Measurements from ENCODE around the gene TLL2.

DNA sequence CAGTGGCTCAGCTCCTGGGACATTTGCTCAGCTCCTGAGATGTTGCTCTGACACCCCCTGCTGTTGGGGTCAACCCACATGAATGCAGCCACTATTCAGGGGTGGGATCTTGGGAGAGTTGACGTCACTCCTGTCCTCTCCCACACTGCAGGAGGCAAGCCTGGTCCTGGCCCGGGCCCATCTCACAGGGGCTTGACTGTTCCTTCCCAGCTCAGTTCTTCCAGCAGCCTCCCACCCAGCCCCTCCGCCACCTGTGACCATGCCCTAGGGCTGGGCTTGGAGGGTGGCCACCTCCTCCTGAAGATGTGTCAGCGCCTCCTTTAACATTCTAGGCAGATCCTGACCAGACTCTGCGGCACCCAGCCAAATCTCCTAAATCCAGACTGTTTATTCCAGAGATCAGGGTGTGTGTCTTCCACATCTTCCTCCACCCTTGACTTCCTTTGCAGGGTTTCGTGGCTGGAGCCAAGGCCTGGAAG is 135.9 kb downstream of the TLL2 start:
- TF ChIP-seq, protein P1, sequence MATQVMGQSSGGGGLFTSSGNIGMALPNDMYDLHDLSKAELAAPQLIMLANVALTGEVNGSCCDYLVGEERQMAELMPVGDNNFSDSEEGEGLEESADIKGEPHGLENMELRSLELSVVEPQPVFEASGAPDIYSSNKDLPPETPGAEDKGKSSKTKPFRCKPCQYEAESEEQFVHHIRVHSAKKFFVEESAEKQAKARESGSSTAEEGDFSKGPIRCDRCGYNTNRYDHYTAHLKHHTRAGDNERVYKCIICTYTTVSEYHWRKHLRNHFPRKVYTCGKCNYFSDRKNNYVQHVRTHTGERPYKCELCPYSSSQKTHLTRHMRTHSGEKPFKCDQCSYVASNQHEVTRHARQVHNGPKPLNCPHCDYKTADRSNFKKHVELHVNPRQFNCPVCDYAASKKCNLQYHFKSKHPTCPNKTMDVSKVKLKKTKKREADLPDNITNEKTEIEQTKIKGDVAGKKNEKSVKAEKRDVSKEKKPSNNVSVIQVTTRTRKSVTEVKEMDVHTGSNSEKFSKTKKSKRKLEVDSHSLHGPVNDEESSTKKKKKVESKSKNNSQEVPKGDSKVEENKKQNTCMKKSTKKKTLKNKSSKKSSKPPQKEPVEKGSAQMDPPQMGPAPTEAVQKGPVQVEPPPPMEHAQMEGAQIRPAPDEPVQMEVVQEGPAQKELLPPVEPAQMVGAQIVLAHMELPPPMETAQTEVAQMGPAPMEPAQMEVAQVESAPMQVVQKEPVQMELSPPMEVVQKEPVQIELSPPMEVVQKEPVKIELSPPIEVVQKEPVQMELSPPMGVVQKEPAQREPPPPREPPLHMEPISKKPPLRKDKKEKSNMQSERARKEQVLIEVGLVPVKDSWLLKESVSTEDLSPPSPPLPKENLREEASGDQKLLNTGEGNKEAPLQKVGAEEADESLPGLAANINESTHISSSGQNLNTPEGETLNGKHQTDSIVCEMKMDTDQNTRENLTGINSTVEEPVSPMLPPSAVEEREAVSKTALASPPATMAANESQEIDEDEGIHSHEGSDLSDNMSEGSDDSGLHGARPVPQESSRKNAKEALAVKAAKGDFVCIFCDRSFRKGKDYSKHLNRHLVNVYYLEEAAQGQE (IDR thresholded peaks at IDR 0.05; ENCODE audit: low read depth) = no peak
- TF ChIP-seq, protein P2, sequence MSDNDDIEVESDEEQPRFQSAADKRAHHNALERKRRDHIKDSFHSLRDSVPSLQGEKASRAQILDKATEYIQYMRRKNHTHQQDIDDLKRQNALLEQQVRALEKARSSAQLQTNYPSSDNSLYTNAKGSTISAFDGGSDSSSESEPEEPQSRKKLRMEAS (IDR thresholded peaks at IDR 0.05) = no peak
- no peak for TF ChIP-seq RAD21 (IDR thresholded peaks at IDR 0.05; ENCODE audit: low read depth)
- TF ChIP-seq EP300 (IDR thresholded peaks at IDR 0.05; ENCODE audit: borderline replicate concordance) = no peak
- no peak for TF ChIP-seq TAF1 (IDR thresholded peaks at IDR 0.05; ENCODE audit: low read depth)
- no peak for TF ChIP-seq EGR1 (IDR thresholded peaks at IDR 0.05)
- TF ChIP-seq YY1 (IDR thresholded peaks at IDR 0.05; ENCODE audit: low read depth) = no peak
- TF ChIP-seq TCF12 (IDR thresholded peaks at IDR 0.05; ENCODE audit: low read depth) = no peak
- no peak for TF ChIP-seq CREB1 (IDR thresholded peaks at IDR 0.05; ENCODE audit: low read depth)
- no peak for TF ChIP-seq TEAD4 (IDR thresholded peaks at IDR 0.05)
- no peak for TF ChIP-seq ZBTB7A (IDR thresholded peaks at IDR 0.05; ENCODE audit: low read depth)
- TF ChIP-seq CEBPB (IDR thresholded peaks at IDR 0.05) = no peak
